GM12891 (cell line): ENCODE measurements around the gene UBR4. TPM values are rescaled to one million over a fixed set of nuclear protein-coding genes. Genes with fewer than 3 reads are reported as not detected.
"Not testable (repeated sequence)": the region's sequence is repeated elsewhere in the genome, so short reads cannot be mapped to it uniquely, and the experiment has no call there.

Source experiments
- DNase-seq: peaks from one replicate; pipeline ENCODE4 v3.0.0; 2011; ENCODE audit warnings: low spot score; ENCODE audit not compliant: insufficient read length
- FAIRE-seq: peaks from 2 replicates; lab custom pipeline; 2011; peaks lifted over from hg19 to GRCh38; lab: Jason Lieb, UNC
- PAX5 ChIP-seq: IDR thresholded peaks from 2 replicates; pipeline ENCODE4 v1.6.1; 2011; ENCODE audit warnings: low read length, moderate library complexity, mild to moderate bottlenecking; ENCODE audit not compliant: insufficient read depth, severe bottlenecking
- POLR2A ChIP-seq: IDR thresholded peaks from 2 replicates; pipeline ENCODE4 v1.6.1; 2011; ENCODE audit warnings: low read depth, low read length, control low read depth
- POLR2AphosphoS5 ChIP-seq: IDR thresholded peaks from 2 replicates; pipeline ENCODE4 v1.6.1; 2011; ENCODE audit warnings: low read depth, low read length, control low read depth
- POU2F2 ChIP-seq: IDR thresholded peaks from 2 replicates; pipeline ENCODE4 v1.6.1; 2011; ENCODE audit warnings: low read depth, mild to moderate bottlenecking, control low read depth, low read length, moderate library complexity
- SPI1 ChIP-seq: IDR thresholded peaks from 2 replicates; pipeline ENCODE4 v1.6.1; 2011; ENCODE audit warnings: low read depth, low read length, control low read depth
- TAF1 ChIP-seq: IDR thresholded peaks from 2 replicates; pipeline ENCODE4 v1.6.1; 2011; ENCODE audit warnings: low read depth, low read length, control low read depth
- polyA plus RNA-seq: library from polyadenylated mRNA; unstranded; fragments of >200 nt; gene quantifications from one replicate; pipeline ENCODE4 v1.2.1, GENCODE V29; 2012; ENCODE audit warnings: low read depth, missing spikeins, inconsistent platforms; ENCODE audit not compliant: missing spikeins

The UBR4 gene
- polyA plus RNA-seq: 78.6 TPM

DNA sequence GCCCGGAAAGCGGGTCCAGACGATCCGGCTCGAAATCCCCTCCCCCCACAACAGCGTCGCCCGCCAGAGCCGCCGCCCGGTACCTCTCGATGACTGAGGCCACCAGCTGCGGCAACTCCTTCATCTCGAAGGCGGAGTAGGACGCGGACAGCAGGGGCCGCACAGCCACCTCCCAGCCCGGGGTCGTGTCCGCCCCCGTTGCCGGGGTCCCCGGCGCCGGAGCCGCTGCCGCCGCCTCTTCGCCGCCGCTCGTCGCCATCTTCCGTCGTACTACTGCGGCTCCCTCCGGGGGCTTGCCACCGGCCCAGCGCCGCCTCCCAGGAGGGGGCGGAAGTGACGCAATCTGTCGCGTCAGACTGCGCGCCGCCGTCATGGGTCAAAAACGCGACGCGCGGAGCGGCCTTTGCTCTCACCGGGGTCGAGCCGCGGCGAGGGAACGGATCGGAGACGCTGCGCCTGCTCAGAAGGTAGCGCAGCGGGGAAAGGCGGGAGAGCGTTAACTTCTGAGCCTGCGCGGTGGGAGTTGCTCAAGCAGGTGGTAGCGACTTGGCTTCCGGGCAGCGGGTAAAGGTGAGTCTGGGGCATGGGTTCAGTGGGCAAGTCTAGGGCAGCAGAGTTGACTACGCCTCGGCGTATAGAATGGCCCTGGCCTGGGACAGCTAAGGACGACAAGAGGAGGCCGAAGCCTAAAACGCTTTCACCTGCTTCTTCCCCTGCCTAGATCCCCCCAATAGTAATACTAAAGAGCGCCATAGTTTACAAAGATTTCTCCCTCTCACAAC is at the start of gene UBR4:
Gene UBR4, minus strand, starts transcription at position 277 of the 782 bp plus-strand sequence. Its CDS starts 18 bp downstream, at position 259.
- FAIRE-seq (peak; percentile 99), DNase-seq (peak; percentile 81)
- peak; percentile 81; the same call in 1 of the 2 replicates for TF ChIP-seq POLR2AphosphoS5
- TF ChIP-seq POLR2A: peak; percentile 87; the same call in 1 of the 2 replicates
- peak; percentile 58 for TF ChIP-seq POU2F2
- no peak; the same call in 1 of the 2 replicates for TF ChIP-seq TAF1
- peak; percentile 92 for TF ChIP-seq PAX5
- TF ChIP-seq SPI1: 0 out of 2 replicates have a peak, but pooled peaks have one; percentile 12

DNA sequence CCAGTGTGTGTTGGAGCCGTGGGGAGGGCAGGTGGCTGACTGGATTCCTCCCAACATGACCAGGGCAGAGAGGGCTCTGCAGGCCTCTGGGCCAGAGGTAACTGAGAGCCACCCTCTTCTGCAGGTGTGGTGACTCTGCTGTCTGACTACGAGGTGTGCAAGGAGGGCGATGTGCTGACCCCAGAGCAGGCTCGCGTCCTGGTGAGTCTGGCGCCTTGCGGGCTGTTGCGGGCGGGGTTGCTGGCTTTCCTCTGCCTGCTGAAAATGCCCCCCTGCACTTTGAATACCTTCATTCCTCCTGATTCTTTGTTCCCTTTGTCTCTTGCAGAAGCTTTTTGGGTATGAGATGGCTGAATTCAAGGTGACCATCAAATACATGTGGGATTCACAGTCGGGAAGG is 48.3 kb upstream of the UBR4 start:
- DNase-seq (no peak), FAIRE-seq (no peak)
- TF ChIP-seq SPI1 (no peak), POLR2AphosphoS5 (no peak)

DNA sequence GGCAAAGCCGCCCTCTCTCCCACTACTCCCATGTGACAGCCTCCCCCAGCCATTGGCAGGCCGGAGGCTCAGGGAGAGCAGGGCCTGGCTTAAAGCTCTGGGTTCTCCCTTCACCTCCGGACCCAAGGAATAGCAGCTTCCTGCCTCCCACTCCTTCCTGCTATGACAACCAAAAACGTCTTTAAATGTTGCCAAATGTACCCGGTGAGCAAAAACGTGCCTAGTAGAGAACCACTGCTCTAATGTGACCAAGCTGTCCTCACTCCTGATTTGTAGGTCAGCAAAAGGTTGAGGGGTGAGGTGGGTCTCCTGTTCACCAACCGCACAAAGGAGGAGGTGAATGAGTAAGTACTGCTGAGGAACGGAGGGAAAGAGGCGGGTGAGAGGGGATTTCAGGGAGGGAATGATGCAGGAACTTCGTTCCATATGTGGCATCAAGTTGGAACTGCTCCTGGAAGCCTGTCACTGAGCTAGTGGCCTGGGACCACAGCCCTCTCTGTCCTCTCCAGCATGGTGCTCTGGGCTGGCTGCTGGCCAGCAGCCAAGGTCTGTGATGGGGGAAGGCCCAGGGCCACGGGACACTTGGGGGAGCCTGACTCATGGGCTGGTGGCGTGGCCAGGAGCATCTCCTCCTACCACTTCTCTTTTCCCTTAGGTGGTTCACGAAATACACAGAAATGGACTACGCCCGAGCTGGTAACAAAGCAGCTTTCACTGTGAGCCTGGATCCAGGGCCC is 47.3 kb upstream of the UBR4 start:
- 0 out of 2 replicates have a peak, but pooled peaks have one; percentile 20 for TF ChIP-seq SPI1
- TF ChIP-seq POLR2AphosphoS5: no peak
- no peak for TF ChIP-seq POU2F2
- no peak for TF ChIP-seq TAF1
- TF ChIP-seq POLR2A: no peak
- DNase-seq: no peak

DNA sequence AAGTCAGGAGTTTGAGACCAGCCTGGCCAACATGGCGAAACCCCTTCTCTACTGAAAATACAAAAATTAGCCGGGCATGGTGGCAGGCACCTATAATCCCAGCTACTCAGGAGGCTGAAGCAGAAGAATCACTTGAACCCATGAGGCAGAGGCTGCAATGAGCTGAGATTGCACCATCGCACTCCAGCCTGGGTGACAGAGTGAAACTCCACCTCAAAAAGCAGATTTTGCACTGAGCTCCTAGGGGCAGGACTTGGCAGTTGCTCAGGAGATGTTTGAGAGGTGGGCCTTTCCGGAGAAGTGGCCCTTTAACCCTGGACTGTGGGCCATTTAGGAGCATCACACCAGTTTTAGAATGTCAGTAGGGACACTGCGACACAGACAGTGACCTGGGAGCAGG is 46.2 kb upstream of the UBR4 start:
- FAIRE-seq, DNase-seq: not testable (repeated sequence)

More for the DNA sequence above, 47.3 kb upstream of the UBR4 start:
- no peak for FAIRE-seq

DNA sequence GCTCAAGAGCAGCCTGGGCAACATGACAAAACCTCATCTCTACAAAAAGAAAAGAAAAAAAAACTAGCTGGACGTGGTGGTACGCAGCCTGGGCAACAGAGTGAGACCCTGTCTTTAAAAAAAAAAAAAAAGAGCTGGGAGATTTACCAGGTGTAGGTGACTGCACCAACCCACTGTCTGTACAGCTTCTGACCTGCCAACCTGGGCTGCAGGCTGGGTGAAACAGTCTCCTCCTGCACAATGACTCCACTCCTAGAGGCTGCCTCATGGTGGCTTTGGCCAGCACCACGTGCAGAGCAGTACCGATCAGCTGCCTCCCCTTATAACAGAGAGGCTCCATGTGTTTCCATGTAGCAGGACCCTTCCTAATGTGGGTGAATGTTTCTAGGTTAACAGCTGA is 45.2 kb upstream of the UBR4 start:
- no peak for DNase-seq
- no peak for TF ChIP-seq POU2F2
- TF ChIP-seq PAX5: no peak
- TF ChIP-seq POLR2A: no peak
- no peak for TF ChIP-seq SPI1
- no peak for TF ChIP-seq TAF1
- no peak for TF ChIP-seq POLR2AphosphoS5
- FAIRE-seq: no peak

DNA sequence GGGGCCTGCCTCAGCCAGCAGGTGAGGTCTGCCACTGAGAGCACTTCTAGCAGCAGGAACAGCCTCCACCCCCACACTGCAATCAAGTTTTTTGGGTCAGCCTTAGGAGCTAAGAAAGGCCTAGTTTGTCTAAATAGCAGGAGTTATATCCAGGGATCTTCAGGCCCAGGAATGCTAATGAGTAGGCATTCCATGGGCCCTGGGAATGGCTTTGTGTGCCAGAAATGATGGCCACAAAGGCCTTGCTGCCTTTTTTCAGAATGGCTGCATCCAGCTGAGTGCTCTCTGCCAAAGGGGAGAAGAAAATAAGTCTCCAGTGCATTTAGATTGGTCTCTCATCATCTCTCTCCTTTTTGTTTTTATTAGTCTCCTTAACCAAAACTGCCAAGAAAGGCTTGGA is 44.4 kb upstream of the UBR4 start:
- FAIRE-seq (no peak), DNase-seq (no peak)
- TF ChIP-seq PAX5 (no peak), POLR2A (no peak), TAF1 (no peak), POU2F2 (no peak), SPI1 (no peak), POLR2AphosphoS5 (no peak)

- peak; percentile 97 for TF ChIP-seq POLR2A
- no peak for TF ChIP-seq PAX5
- TF ChIP-seq TAF1: peak; percentile 94
- TF ChIP-seq SPI1: no peak; the same call in 1 of the 2 replicates
- TF ChIP-seq POLR2AphosphoS5: peak; percentile 98
- TF ChIP-seq POU2F2: peak; percentile 86
- FAIRE-seq (peak; percentile 97), DNase-seq (peak; percentile 94)
Observed at GRCh38 chr1:19251305-19252196, 41.5 kb upstream of the UBR4 start, which contains the start of the genes EMC1 and MRTO4. Gene EMC1 (minus strand): TSS chr1:19251524. CDS start chr1:19251509, 15 bp downstream. Gene MRTO4 (plus strand): TSS chr1:19251805. CDS start chr1:19251836, 31 bp downstream.

DNA sequence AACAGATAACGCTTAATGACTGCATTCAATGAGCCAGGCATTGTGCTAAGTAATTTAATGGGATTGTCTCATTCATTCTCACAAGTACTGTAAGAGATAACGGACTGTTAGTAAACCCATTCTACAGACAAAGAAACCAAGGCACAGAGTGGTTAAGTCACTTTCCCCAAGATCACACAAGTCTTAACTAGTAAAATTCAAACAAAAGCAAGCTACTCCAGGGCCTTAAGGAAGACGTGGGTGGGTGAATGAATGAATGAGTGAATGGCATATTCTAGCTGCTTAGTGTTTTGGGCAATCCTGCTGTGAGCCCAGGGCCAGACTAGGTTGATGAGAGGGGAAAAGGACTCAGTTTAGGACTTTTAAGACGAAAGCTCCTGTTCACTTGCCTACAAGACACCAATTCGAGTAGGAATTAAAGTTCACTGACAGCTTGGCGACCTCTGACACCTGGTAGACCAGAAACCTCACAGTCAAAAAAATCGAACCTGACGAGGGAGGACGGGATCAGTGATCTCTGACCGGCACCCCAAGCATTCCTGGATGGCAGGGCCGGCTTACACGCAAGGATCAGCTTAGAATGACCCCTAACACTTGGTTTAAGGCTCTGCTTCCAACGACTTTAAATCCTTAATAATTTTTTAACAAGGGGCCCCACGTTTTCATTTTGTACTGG is 40.7 kb upstream of the UBR4 start:
- no peak for TF ChIP-seq PAX5
- DNase-seq (no peak), FAIRE-seq (no peak)
